NCI-H2196 (cell line): ENCODE data around the gene FBXO40.

Experiments
- DNase-seq: peaks from one replicate; lab custom pipeline; 2025; ENCODE audit not compliant: unreplicated experiment; lab: John Stamatoyannopoulos, UW

Gene FBXO40

DNA sequence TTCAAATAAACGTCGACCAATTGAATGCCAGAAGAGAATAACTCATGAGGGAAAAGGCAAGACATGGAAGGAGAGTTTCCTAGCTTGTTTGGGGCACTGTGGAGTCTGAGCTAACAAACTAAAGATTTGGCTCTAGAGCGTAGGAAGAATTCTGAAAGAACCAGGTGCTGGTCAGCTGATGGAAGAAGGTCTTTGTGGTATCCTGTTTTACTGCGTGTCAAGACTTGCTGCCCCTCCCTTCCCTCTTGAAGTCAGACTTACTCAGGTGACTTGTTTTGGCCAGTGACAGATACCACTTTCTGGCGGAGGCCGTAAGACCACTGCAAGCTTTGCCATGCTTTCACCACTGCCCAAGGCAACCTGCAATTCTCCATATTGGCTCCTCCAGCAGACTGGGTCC is 68.2 kb downstream of the FBXO40 start:
- DNase-seq, result no peak

DNA sequence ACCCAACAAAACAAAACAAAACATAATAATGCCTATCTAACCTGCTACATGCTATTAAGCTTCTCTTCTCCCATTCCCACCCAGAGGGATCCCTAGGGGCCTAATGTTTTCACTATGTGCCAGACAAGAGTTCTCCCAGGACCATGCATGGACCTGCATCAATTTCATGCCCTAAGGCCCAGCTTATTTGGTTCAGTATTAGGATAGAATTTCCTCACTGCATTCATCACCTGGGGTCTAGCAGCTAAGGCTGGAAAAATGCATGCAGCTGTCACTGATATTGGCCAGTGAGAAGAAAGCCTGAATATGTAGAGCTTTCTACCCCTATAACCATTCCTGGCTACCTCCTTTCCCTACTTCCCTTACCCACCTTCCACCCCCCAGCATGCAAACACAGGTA is 69.6 kb downstream of the FBXO40 start:
- DNase-seq, result no peak

DNA sequence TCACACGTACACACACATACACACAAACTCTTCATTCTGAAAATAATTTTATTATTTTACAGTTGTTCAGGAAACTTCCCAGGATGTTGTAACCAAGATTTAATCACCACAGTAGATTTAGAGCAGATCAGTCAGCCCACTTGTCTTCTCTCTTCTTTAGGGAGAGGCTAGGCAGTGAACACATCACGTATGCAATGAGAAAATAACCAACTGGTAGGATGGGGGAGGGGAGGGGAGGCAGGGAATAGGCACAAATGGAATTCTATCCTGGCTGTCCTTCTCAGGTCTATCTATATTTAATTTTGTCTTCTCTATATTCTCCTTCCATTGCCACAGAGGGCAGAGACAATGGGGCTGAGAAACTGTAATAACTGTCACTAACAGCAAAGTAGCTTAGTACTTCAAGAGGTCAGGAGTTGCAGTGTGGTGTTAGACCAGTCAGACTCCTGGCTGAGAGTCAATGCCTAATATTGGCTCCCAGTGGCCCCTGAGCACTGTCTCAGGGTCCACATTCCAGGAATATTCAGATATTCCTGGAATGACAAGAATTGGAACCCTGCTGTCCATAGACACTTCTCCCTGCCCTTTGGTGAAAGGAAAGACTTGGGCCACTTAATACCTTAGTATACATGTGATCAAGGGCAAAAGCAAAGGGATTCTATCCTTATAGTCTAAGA is 70.1 kb downstream of the FBXO40 start:
- no peak for DNase-seq

DNA sequence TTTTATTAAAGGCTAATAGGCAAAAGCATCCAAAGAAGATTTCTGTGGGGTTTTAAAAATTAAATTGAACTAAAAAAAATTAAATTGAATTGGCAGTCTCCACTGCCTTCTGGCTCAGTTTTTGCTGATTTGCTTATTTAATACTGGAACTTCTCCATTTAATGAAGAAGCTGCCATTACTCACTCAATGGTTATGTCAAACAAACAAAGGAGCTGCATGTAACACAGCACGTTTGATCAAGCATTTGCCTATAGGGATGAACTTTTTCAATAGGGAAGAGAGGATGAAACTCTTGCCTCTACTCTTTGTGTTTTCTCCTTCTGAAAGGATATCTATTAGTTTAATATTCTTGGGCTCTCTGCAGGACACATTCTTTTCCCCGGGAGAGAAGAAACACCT is 72.3 kb downstream of the FBXO40 start:
- DNase-seq, result no peak

DNA sequence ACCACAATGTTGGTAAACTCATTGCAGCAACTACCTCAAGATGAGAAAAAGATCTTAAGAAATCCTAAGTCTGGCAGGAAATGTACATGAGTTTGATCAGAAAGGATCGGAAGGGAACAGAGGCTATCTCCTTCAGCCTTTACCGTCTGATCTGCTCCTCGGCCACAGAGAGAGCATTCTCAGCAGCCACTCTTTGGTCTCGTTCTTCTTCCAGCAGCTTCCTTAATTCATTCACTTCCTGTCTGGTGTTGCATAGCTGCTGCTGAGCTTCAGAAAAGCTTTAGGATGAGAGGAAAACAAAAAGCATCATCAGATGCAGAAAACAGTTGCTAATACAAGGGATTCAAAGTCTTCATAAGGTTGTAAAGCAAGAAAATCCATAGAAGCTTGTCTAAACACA is 74.2 kb downstream of the FBXO40 start:
- no peak for DNase-seq

DNA sequence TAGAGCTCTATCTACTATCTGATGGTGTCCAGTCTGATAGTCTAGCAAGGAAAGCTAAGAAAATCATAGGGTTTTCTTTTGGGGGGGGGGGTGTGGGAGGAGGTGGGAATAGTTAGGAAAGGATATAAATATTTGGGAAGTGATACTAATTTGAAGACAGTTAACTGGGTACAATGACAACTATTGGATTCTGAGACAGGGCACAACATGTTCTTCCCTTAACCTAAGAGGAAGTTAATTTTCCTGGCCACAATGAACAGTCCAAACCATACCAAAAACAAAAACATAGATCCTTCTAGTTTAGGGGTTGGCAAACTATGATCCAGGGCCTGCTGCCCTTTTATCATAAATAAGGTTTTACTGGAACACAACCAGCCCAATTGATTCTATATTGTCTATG is 77.5 kb downstream of the FBXO40 start:
- no peak for DNase-seq

DNA sequence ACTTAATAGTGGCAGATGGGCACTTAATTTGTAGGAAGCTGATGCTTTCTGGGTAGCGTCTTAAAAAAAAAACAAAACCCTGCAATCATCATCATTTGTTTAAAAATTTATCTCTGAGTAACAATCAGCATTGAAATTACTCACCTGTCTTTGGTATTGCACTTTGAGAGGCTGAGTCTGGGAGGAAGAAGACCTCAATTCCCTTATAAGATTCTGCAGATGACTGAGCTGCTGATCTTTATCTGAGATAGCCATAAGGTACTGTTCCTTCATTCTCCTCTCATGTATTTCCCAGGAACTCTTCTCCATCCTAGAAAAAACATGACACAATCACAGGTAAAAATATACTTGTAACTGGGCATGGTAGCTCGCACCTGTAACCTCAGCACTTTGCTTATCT is 84.0 kb downstream of the FBXO40 start:
- DNase-seq, result no peak
